ENCODE results near the gene GLIS1. TPM values are rescaled to one million over a fixed set of nuclear protein-coding genes. Genes with fewer than 3 reads are reported as not detected.

Gene GLIS1
- total RNA-seq, 1 donor from 2014 or later, result not detected

- no peak for DNase-seq (ENCODE audit: low read depth, low spot score)
These were observed 120.2 kb downstream of the GLIS1 start for GRCh38 chr1:53618500-53619366.

GRCh38 chr1:53617851-53618499 lies 121.0 kb downstream of the GLIS1 start:
- no peak for DNase-seq (ENCODE audit: low read depth, low spot score)

- no peak for DNase-seq (ENCODE audit: low read depth, low spot score)
These were observed 121.6 kb downstream of the GLIS1 start for GRCh38 chr1:53617382-53617781.

GRCh38 chr1:53616927-53617326 lies 122.0 kb downstream of the GLIS1 start:
- DNase-seq (ENCODE audit: low read depth, low spot score), result no peak

- no peak for DNase-seq (ENCODE audit: low read depth, low spot score)
These were observed 122.5 kb downstream of the GLIS1 start for GRCh38 chr1:53616511-53616910.

GRCh38 chr1:53615101-53615500 lies 123.9 kb downstream of the GLIS1 start:
- no peak for DNase-seq (ENCODE audit: low read depth, low spot score)

GRCh38 chr1:53614231-53615021 lies 124.5 kb downstream of the GLIS1 start:
- DNase-seq (ENCODE audit: low read depth, low spot score), result no peak

GRCh38 chr1:53608676-53609075 lies 130.3 kb downstream of the GLIS1 start:
- no peak for DNase-seq (ENCODE audit: low read depth, low spot score)

- DNase-seq (ENCODE audit: low read depth, low spot score), result no peak
These were observed 130.9 kb downstream of the GLIS1 start for GRCh38 chr1:53608071-53608470.

- DNase-seq (ENCODE audit: low read depth, low spot score), result no peak
These were observed 132.3 kb downstream of the GLIS1 start for GRCh38 chr1:53606651-53607051.

- no peak for DNase-seq (ENCODE audit: low read depth, low spot score)
These were observed 132.8 kb downstream of the GLIS1 start for GRCh38 chr1:53606197-53606596.

GRCh38 chr1:53605181-53605580 lies 133.8 kb downstream of the GLIS1 start:
- DNase-seq (ENCODE audit: low read depth, low spot score), result no peak

GRCh38 chr1:53604291-53604919 lies 134.6 kb downstream of the GLIS1 start:
- DNase-seq (ENCODE audit: low read depth, low spot score), result no peak

- DNase-seq (ENCODE audit: low read depth, low spot score), result no peak
These were observed 135.5 kb downstream of the GLIS1 start for GRCh38 chr1:53603431-53603830.

- no peak for DNase-seq (ENCODE audit: low read depth, low spot score)
These were observed 136.8 kb downstream of the GLIS1 start for GRCh38 chr1:53601867-53602775.

GRCh38 chr1:53601031-53601745 lies 137.8 kb downstream of the GLIS1 start:
- no peak for DNase-seq (ENCODE audit: low read depth, low spot score)

GRCh38 chr1:53600561-53600960 lies 138.4 kb downstream of the GLIS1 start:
- no peak for DNase-seq (ENCODE audit: low read depth, low spot score)

GRCh38 chr1:53600001-53600400 lies 139.0 kb downstream of the GLIS1 start:
- no peak for DNase-seq (ENCODE audit: low read depth, low spot score)

GRCh38 chr1:53599481-53599880 lies 139.5 kb downstream of the GLIS1 start:
- DNase-seq (ENCODE audit: low read depth, low spot score), result no peak

- DNase-seq (ENCODE audit: low read depth, low spot score), result no peak
These were observed 140.0 kb downstream of the GLIS1 start for GRCh38 chr1:53598966-53599365.
